Neutrophil (primary cell): Measurements from ENCODE around the gene PDIA4.

Source experiments
- H3K27ac ChIP-seq: fragments of 200-600 bp; sonication (generic); 2 replicates; pipeline ENCODE4 v1.5.1; 2016; ENCODE audit warnings: mild to moderate bottlenecking, moderate library complexity
- H3K27me3 ChIP-seq: fragments of 200-600 bp; sonication (generic); 2 replicates; pipeline ENCODE4 v1.6.0; 2016; ENCODE audit warnings: mild to moderate bottlenecking
- H3K36me3 ChIP-seq: fragments of 200-600 bp; sonication (generic); 2 replicates; pipeline ENCODE4 v1.5.1; 2017
- H3K4me1 ChIP-seq, 2 experiments: fragments of 200-600 bp in 1 of 2; sonication (generic) in 1 of 2; 1 replicate in 1 of 2; 2 replicates in 1 of 2; pipeline versions ENCODE4 v1.5.1 to v1.6.1; 2013 to 2016; ENCODE audit warnings: low read depth in 1 of 2, low read length in 1 of 2, mild to moderate bottlenecking in 1 of 2, moderate library complexity in 1 of 2; ENCODE audit not compliant: control insufficient read depth in 1 of 2, insufficient read depth in 1 of 2
- H3K4me3 ChIP-seq, 2 experiments: fragments of 200-600 bp in 1 of 2; sonication (generic) in 1 of 2; 1 replicate in 1 of 2; 2 replicates in 1 of 2; pipeline ENCODE4 v1.5.1; 2013 to 2016; ENCODE audit warnings: low read depth in 1 of 2, low read length in 1 of 2, mild to moderate bottlenecking in 1 of 2, moderate library complexity in 1 of 2
- H3K9me3 ChIP-seq: fragments of 200-600 bp; sonication (generic); 2 replicates; pipeline ENCODE4 v1.5.1; 2016
- TF ChIP-seq, protein P1 (sequence below): fragments of 200-600 bp; sonication (generic); IDR thresholded peaks from 2 replicates; pipeline ENCODE4 v1.5.1; 2016; ENCODE audit warnings: antibody characterized with exemption

Gene PDIA4

DNA sequence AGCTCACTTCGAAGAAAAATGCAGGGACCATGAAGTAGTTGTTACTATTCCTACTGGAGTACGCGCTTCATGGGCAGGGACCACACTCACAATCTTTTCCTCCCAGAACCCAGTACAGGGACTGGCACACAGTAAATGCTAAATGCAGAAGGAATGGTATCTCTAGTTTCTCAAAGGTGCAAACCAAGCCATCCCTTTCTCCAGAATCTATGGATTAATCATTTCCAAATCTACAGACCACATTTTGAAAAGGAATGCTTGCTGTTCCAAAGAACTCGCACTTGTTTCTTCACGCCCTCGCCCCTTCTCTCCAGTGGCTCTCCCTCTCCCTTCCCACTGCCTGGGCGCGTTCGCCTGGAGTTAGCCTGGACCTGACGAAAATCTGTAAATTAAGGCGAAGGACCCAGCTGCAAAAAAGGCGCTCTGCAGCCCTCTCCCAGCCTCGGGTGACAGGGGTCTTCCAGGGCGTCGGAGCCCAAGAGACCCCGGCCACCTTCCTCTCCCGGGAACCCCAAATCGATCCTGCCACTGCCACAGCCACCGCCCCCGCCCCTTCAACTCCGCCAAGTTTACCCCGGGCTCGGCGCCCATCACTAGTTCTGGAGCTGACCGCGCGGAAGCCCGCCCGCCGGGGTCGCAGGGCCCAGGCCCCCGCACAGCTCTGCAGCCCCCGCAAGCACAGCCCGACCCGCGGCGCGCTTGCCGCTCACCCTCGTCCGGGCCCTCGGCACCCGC lies 527 bp downstream of the PDIA4 start:
- H3K4me1 ChIP-seq: peaks cover 19 to 21% of the 10 kb centered on the region in 2 experiments
- H3K27me3 ChIP-seq: no peaks in the 10 kb centered on the region
- no peaks in the 10 kb centered on the region for H3K9me3 ChIP-seq
- peak overlapping the region; percentile 81 to 89 for H3K4me3 ChIP-seq
- peak overlapping the region; percentile 75 for H3K27ac ChIP-seq
- no peaks in the 10 kb centered on the region for H3K36me3 ChIP-seq
- TF ChIP-seq, protein P1, sequence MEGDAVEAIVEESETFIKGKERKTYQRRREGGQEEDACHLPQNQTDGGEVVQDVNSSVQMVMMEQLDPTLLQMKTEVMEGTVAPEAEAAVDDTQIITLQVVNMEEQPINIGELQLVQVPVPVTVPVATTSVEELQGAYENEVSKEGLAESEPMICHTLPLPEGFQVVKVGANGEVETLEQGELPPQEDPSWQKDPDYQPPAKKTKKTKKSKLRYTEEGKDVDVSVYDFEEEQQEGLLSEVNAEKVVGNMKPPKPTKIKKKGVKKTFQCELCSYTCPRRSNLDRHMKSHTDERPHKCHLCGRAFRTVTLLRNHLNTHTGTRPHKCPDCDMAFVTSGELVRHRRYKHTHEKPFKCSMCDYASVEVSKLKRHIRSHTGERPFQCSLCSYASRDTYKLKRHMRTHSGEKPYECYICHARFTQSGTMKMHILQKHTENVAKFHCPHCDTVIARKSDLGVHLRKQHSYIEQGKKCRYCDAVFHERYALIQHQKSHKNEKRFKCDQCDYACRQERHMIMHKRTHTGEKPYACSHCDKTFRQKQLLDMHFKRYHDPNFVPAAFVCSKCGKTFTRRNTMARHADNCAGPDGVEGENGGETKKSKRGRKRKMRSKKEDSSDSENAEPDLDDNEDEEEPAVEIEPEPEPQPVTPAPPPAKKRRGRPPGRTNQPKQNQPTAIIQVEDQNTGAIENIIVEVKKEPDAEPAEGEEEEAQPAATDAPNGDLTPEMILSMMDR: no peak

GRCh38 chr7:149027055-149027454 lies 1.2 kb downstream of the PDIA4 start:
- Histone ChIP-seq H3K4me3 (peak overlapping the region in 1 of 2 experiments; percentile 89), H3K4me1 (peaks cover 19 to 21% of the 10 kb centered on the region in 2 experiments), H3K27me3 (no peaks in the 10 kb centered on the region), H3K36me3 (no peaks in the 10 kb centered on the region), H3K9me3 (no peaks in the 10 kb centered on the region), H3K27ac (no peak overlapping the region)
- TF ChIP-seq, protein P1: no peak

DNA sequence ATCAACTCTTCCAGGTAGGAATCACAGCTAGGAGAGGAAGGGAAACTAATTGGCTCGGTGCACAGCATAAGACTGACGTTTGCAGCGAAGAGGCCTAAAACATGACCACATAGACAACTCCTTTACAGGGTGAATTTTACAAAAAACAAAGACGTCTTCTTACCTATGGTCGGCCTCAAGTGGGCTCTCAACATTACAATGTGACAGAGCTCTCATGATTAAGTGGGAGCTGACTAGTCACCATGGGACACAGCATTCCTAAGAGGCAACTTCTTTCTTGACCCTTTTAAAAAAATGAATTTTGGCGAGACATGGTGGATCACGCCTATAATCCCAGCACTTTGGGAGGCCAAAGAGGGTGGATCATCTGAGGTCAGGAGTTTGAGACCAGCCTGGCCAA lies 4.6 kb downstream of the PDIA4 start:
- TF ChIP-seq, protein P1: no peak
- Histone ChIP-seq H3K9me3 (no peaks in the 10 kb centered on the region), H3K4me1 (peaks cover 13% of the 10 kb centered on the region in 2 experiments), H3K27ac (no peak overlapping the region), H3K36me3 (peaks cover 7% of the 10 kb centered on the region), H3K4me3 (no peak overlapping the region), H3K27me3 (no peaks in the 10 kb centered on the region)

DNA sequence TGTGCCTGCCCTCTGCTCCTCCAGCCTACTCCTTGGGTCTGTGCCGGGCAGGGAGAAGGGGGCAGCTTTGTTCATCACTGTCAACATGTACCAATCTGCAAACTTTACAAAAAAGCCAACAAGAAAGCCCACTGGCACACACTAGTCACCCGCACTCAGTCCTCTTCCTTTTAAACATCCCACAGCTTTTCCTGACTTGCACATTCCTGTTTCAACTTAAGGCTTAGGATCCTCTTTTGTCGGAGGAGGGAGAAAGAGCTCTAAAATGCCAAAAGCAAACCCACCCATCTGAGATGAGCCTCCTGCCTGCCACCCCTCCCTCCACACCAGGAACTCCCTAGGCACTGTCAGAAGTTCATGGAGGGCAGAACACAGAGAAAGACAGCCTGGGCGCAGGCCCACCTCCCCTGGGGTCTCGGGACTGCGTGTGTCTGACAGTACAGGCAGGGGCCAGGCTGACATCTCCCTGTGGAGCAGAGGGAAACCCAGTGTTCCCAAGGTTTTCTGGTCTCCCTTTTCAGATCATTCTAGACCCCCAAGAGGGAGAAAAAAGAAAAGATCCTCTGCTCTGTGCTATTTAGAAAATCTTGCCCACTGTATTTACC lies 5.4 kb downstream of the PDIA4 start:
- TF ChIP-seq, protein P1: no peak
- Histone ChIP-seq H3K27me3 (no peaks in the 10 kb centered on the region), H3K4me3 (no peak overlapping the region), H3K9me3 (no peaks in the 10 kb centered on the region), H3K36me3 (peaks cover 7% of the 10 kb centered on the region), H3K4me1 (peaks cover 10% of the 10 kb centered on the region in 2 experiments), H3K27ac (no peak overlapping the region)

DNA sequence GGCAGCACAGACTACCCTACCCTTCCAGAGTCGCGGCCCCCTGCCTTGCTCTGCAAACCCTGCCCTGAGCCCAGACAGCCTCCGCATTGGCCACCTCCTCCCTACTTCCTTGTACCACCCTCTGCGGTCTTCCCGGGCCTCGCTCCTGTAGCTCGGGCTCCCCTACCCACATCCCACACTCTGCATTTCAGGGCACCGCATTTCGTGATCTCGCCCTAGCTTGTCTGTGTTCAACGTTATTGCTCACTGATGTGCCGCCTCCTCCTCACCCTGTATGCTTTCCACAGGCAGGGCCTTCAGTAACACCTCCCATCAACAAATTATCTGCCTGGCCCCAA lies 6.6 kb downstream of the PDIA4 start:
- Histone ChIP-seq H3K36me3 (peaks cover 10% of the 10 kb centered on the region), H3K4me3 (no peak overlapping the region), H3K9me3 (no peaks in the 10 kb centered on the region), H3K27me3 (no peaks in the 10 kb centered on the region), H3K27ac (no peak overlapping the region), H3K4me1 (no peaks in the 10 kb centered on the region)
- TF ChIP-seq, protein P1: no peak
